Prostate gland (tissue), 2 donors: ENCODE data around the gene CNN3. TPM values are rescaled to one million over a fixed set of nuclear protein-coding genes. Genes with fewer than 3 reads are reported as not detected.
A peak's percentile ranks its signal among the peaks of the same experiment; 100 is the strongest.

Experiments
- DNase-seq: peaks from one replicate; pipeline ENCODE4 v3.0.0-alpha.2; 2019; ENCODE audit warnings: low spot score
- H3K27ac ChIP-seq, 2 donors: fragments of 200-600 bp; sonication (generic); 2 replicates each; pipeline ENCODE4 v1.5.1; 2017 to 2019
- H3K27me3 ChIP-seq: fragments of 200-600 bp; sonication (generic); replicated peaks from 2 replicates; pipeline ENCODE4 v1.5.1; 2019; ENCODE audit not compliant: insufficient read depth
- H3K36me3 ChIP-seq, 2 donors: fragments of 200-600 bp; sonication (generic); 1 replicate in 1 of 2; 2 replicates in 1 of 2; pipeline versions ENCODE4 v1.5.1 to v1.8.1; 2017 to 2019
- H3K4me1 ChIP-seq: fragments of 200-600 bp; sonication (generic); replicated peaks from 2 replicates; pipeline ENCODE4 v1.5.1; 2019
- H3K4me3 ChIP-seq, 2 donors: fragments of 200-600 bp; sonication (generic); 2 replicates each; pipeline ENCODE4 v1.5.1; 2017 to 2019
- H3K9me3 ChIP-seq: fragments of 200-600 bp; sonication (generic); 2 replicates; pipeline ENCODE4 v1.5.1; 2017
- POLR2A ChIP-seq: fragments of 450-650 bp; IDR thresholded peaks from one replicate; pipeline ENCODE4 v1.6.1; 2016; ENCODE audit warnings: antibody characterized with exemption, mild to moderate bottlenecking
- POLR2AphosphoS5 ChIP-seq: sonication (generic); formaldehyde crosslinking; IDR thresholded peaks from one replicate; pipeline ENCODE4 v1.6.1; 2017; ENCODE audit warnings: antibody characterized with exemption
- WGBS: methylation state at CpG from one replicate; pipeline ENCODE4 v1.1.5; 2018; 5-methylcytosine and 5-hydroxymethylcytosine counted together
- intact Hi-C: fragments of 100-400 bp; cut with DNase I; formaldehyde crosslinking; loops from one replicate; pipeline ENCODE4 v1.14.2; 2022
- total RNA-seq, 2 donors: library from RNA; depleted of rRNA; stranded (reverse); fragments of >200 nt; gene quantifications; one replicate each; pipeline ENCODE4 v1.1.0, GENCODE V29; 2016
- TF ChIP-seq, protein P1 (sequence below), 4 experiments: fragments of 200-600 bp in 2 of 4; fragments of 450-650 bp in 2 of 4; sonication (generic) in 2 of 4; IDR thresholded peaks; 1 replicate in 3 of 4; 2 replicates in 1 of 4; pipeline ENCODE4 v1.5.1; 2016 to 2019; ENCODE audit warnings: antibody characterized with exemption in 4 of 4, mild to moderate bottlenecking in 2 of 4, moderate library complexity in 2 of 4

The CNN3 gene
- total RNA-seq, 2 donors from 2014 or later, result 136 to 180 TPM

DNA sequence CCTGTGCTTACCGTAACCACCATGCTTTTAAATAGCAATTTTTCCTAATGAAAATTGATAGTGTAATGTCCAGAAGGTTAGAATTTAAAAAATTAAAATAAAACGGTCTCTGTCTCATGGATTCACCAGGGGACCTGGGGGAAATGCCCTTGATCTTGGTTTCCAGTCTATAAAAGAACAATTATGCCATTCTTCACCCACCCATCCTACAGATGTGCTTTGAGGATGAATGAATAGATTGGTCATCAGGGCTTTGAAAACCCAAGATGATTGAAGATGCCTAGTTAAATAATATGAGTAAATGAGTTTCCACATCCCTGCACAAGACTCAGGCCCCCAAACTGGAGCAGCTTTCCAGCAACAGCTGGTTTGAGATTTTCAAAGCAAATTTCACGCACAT lies 38.7 kb downstream of the CNN3 start:
- Histone ChIP-seq H3K4me3 (no peak overlapping the region), H3K27ac (no peak overlapping the region), H3K36me3 (no peaks in the 10 kb centered on the region), H3K9me3 (no peaks in the 10 kb centered on the region), H3K4me1 (no peaks in the 10 kb centered on the region), H3K27me3 (no peaks in the 10 kb centered on the region)
- DNase-seq, result no peak
- TF ChIP-seq, protein P1, sequence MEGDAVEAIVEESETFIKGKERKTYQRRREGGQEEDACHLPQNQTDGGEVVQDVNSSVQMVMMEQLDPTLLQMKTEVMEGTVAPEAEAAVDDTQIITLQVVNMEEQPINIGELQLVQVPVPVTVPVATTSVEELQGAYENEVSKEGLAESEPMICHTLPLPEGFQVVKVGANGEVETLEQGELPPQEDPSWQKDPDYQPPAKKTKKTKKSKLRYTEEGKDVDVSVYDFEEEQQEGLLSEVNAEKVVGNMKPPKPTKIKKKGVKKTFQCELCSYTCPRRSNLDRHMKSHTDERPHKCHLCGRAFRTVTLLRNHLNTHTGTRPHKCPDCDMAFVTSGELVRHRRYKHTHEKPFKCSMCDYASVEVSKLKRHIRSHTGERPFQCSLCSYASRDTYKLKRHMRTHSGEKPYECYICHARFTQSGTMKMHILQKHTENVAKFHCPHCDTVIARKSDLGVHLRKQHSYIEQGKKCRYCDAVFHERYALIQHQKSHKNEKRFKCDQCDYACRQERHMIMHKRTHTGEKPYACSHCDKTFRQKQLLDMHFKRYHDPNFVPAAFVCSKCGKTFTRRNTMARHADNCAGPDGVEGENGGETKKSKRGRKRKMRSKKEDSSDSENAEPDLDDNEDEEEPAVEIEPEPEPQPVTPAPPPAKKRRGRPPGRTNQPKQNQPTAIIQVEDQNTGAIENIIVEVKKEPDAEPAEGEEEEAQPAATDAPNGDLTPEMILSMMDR (IDR thresholded peaks at IDR 0.05), result no peak
- TF ChIP-seq POLR2A (no peak), POLR2AphosphoS5 (no peak)
- intact Hi-C loops, result no loop called here
- 84% methylated on average over 3 of the region's 3 CpGs for WGBS

DNA sequence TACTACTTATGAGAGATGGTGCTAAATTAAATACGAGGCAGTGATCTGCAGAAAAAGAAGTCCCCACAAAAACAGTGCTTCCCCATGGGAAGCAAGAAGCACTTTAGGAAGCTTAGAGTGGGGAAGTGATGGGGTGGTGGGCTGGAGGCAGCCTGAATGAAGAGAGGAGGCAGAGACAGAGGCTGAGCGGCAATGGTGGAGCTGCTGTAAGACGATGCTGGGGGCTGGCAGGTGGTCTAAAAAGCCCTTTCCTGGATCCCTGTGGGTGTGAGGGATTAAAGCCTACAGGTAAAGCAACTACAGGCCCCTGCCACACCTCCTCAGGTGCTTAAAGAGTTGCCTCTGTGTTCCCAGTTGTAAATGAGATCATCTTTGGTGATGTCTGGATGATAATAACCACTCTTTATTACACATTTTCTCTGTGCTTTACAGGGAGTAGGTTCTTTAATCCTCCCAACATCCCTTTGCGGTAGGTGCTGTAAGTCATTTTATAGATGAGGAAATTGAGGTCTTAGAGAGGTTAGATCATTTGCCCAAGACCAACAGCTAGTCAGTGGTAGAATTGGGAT lies 39.2 kb downstream of the CNN3 start:
- TF ChIP-seq POLR2A (no peak), POLR2AphosphoS5 (no peak)
- TF ChIP-seq, protein P1 (IDR thresholded peaks at IDR 0.05), result no peak
- intact Hi-C loops, result no loop called here
- no peak for DNase-seq
- WGBS, result 86% methylated on average over 4 of the region's 4 CpGs
- Histone ChIP-seq H3K9me3 (no peaks in the 10 kb centered on the region), H3K36me3 (no peaks in the 10 kb centered on the region), H3K27me3 (no peaks in the 10 kb centered on the region), H3K27ac (no peak overlapping the region), H3K4me3 (no peak overlapping the region), H3K4me1 (no peaks in the 10 kb centered on the region)

DNA sequence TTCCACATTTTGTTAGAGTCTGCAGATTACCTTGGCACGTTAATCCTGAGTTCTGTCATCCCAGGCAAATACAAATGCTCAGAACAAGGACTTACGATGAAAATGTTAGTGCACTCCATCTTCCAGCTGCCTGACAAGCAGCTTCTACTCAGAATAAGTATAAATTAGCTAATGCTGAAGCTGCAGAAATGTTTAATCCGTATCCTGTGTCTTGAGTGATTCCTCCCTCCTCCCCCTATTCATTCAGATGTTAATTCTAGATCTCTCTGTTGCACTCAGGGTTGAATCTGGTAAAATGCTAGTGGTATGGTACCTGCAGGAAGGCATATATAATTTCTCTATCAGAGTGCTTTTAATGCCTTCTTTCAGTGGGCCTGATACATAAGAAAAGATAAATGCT lies 39.8 kb downstream of the CNN3 start:
- Histone ChIP-seq H3K27me3 (no peaks in the 10 kb centered on the region), H3K4me1 (no peaks in the 10 kb centered on the region), H3K36me3 (no peaks in the 10 kb centered on the region), H3K9me3 (no peaks in the 10 kb centered on the region), H3K27ac (no peak overlapping the region), H3K4me3 (no peak overlapping the region)
- no peak for DNase-seq
- intact Hi-C loops, result no loop called here
- TF ChIP-seq POLR2AphosphoS5 (no peak), POLR2A (no peak)
- TF ChIP-seq, protein P1 (IDR thresholded peaks at IDR 0.05), result no peak
- 66% methylated on average over 3 of the region's 3 CpGs for WGBS

DNA sequence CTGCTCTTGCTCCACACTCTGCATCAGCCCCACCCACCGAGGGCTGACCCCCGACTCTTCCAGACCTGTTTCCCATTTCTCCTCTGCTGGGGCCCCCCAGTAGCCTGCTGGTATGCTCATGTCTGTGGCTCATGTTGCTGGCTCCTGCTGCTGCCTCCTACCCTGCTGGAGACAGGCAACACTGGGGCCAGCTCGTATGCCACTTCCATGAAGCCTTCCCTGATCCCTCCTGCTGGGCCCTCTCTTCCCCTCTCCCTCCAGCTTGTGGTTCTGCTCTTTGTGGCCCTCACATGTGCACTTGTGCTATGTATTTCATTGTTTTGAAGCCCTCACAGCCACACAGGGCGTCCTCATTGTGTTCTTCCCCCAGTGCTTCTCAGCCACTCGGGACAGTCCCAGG lies 40.5 kb downstream of the CNN3 start:
- no peaks in the 10 kb centered on the region for H3K36me3 ChIP-seq
- H3K27ac ChIP-seq, result no peak overlapping the region
- no peaks in the 10 kb centered on the region for H3K9me3 ChIP-seq
- H3K4me3 ChIP-seq, result no peak overlapping the region
- DNase-seq, result no peak
- H3K4me1 ChIP-seq, result no peaks in the 10 kb centered on the region
- no peak for TF ChIP-seq POLR2AphosphoS5
- TF ChIP-seq POLR2A, result no peak
- TF ChIP-seq, protein P1 (IDR thresholded peaks at IDR 0.05), result no peak
- intact Hi-C loops, result no loop called here
- H3K27me3 ChIP-seq, result no peaks in the 10 kb centered on the region
- 84% methylated on average over 5 of the region's 5 CpGs for WGBS

DNA sequence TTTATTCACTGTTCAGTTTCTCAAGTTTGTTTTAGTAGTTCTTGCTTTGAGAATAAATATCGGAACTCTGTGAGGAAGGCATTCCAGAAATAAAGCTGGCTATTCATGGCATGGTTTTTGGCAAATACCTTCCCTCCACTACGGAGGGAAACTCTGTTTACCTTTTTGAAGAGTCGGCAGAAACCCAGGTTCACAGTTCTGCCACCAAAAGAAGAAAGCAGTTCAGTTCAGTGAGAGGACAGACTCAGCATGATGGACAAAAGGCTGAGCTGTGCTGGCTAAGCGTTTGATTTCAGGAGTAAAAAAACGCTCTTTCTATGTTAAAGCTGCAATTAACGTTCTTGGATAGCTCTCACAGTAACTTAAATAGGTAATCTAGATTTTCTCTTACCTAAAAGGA lies 42.4 kb downstream of the CNN3 start:
- no peaks in the 10 kb centered on the region for H3K36me3 ChIP-seq
- TF ChIP-seq POLR2A, result no peak
- no peak for TF ChIP-seq POLR2AphosphoS5
- TF ChIP-seq, protein P1 (IDR thresholded peaks at IDR 0.05), result no peak
- no peaks in the 10 kb centered on the region for H3K27me3 ChIP-seq
- H3K4me3 ChIP-seq, result no peak overlapping the region
- H3K27ac ChIP-seq, result peak overlapping the region; percentile 70 to 74
- no peaks in the 10 kb centered on the region for H3K9me3 ChIP-seq
- intact Hi-C loops, result no loop called here
- 23% methylated on average over 6 of the region's 6 CpGs for WGBS
- no peaks in the 10 kb centered on the region for H3K4me1 ChIP-seq
- no peak for DNase-seq
